ENCODE results near the gene HSPA1B.

Gene HSPA1B

GRCh38 chr6:31784098-31784925, 43.2 kb upstream of the HSPA1B start (continued):
- TF ChIP-seq ZNF549 (tag by site-specific recombination; IDR thresholded peaks at IDR 0.05): no peak
- TF ChIP-seq PRDM4 (tag by site-specific recombination; IDR thresholded peaks at IDR 0.05): no peak
- TF ChIP-seq ZNF292 (tag by site-specific recombination; IDR thresholded peaks at IDR 0.05; ENCODE audit: borderline replicate concordance, low read depth): no peak

GRCh38 chr6:31785475-31785874, 42.1 kb upstream of the HSPA1B start:
- peaks cover 20 to 67% of the 10 kb centered on the region in 2 experiments for H3K36me3 ChIP-seq (ENCODE audit: control insufficient read depth in 2 of 2, insufficient read depth in 1 of 2, low read length in 2 of 2)
- POLR2A ChIA-PET: interaction anchor here (0.5 to 1.2 kb wide), 4 partner anchors 8 to 50 kb away, joined by 3 to 4 read pairs (median 3); partner anchors contain the start of genes LSM2 and VWA7

More at GRCh38 chr6:31785475-31785874, 42.1 kb upstream of the HSPA1B start:
- CTCF ChIA-PET: interaction anchor here (1.2 to 1.9 kb wide), 2 partner anchors 10 to 16 kb away, joined by 6 to 10 read pairs; partner anchors contain the start of gene VARS1
- H3K27ac ChIP-seq (ENCODE audit: extremely low read depth, low read depth, low read length): no peak overlapping the region
- TF ChIP-seq ZNF324 (tag by site-specific recombination; IDR thresholded peaks at IDR 0.05): no peak
- no peak for TF ChIP-seq SP3 (tag by site-specific recombination; IDR thresholded peaks at IDR 0.05)
- no peak for TF ChIP-seq ZBTB6 (tag by site-specific recombination; IDR thresholded peaks at IDR 0.05)
- TF ChIP-seq ZXDB (tag by site-specific recombination; IDR thresholded peaks at IDR 0.05): no peak
- TF ChIP-seq ZIC2 (tag by site-specific recombination; IDR thresholded peaks at IDR 0.05): no peak
- no peak for TF ChIP-seq ZNF146 (tag by site-specific recombination; IDR thresholded peaks at IDR 0.05)
- no peak for TF ChIP-seq ZNF23 (tag by site-specific recombination; IDR thresholded peaks at IDR 0.05; ENCODE audit: borderline replicate concordance)
- TF ChIP-seq ZFHX2 (tag by site-specific recombination; conservative IDR thresholded peaks at IDR 0.05): no peak
- TF ChIP-seq ZNF148 (tag by site-specific recombination; IDR thresholded peaks at IDR 0.05; ENCODE audit: borderline replicate concordance): no peak
- TF ChIP-seq ZNF175 (tag by site-specific recombination; IDR thresholded peaks at IDR 0.05): no peak
- no peak for TF ChIP-seq ZNF596 (tag by site-specific recombination; IDR thresholded peaks at IDR 0.05)
- TF ChIP-seq KLF17 (tag by site-specific recombination; IDR thresholded peaks at IDR 0.05): no peak
- TF ChIP-seq ZNF837 (tag by site-specific recombination; IDR thresholded peaks at IDR 0.05): no peak
- no peak for TF ChIP-seq ZNF626 (tag by site-specific recombination; IDR thresholded peaks at IDR 0.05)
- no peak for TF ChIP-seq ZNF777 (tag by site-specific recombination; IDR thresholded peaks at IDR 0.05; ENCODE audit: borderline replicate concordance)
- TF ChIP-seq TRIM28 (IDR thresholded peaks at IDR 0.05; ENCODE audit: borderline replicate concordance, low read length): no peak
- TF ChIP-seq ZNF48 (tag by site-specific recombination; IDR thresholded peaks at IDR 0.05): no peak
- TF ChIP-seq ZNF223 (tag by site-specific recombination; IDR thresholded peaks at IDR 0.05): no peak
- no peak overlapping the region for H3K4me3 ChIP-seq (ENCODE audit: low read depth, low read length)
- no peaks in the 10 kb centered on the region for H3K9me3 ChIP-seq (ENCODE audit: control insufficient read depth, insufficient read depth, low read depth, low read length)
- H3K4me1 ChIP-seq (ENCODE audit: control insufficient read depth, insufficient read depth, low read length): no peaks in the 10 kb centered on the region
